C4-2B (cell line): ENCODE measurements around the gene PTPRT.

ENCODE experiments used
- ZFX ChIP-seq: fragments of 450-650 bp; IDR thresholded peaks from 2 replicates; pipeline ENCODE4 v1.6.1; 2017
- TF ChIP-seq, protein P1 (sequence below): fragments of 450-650 bp; conservative IDR thresholded peaks from 2 replicates; pipeline ENCODE4 v1.5.1; 2017; ENCODE audit warnings: mild to moderate bottlenecking

DNA sequence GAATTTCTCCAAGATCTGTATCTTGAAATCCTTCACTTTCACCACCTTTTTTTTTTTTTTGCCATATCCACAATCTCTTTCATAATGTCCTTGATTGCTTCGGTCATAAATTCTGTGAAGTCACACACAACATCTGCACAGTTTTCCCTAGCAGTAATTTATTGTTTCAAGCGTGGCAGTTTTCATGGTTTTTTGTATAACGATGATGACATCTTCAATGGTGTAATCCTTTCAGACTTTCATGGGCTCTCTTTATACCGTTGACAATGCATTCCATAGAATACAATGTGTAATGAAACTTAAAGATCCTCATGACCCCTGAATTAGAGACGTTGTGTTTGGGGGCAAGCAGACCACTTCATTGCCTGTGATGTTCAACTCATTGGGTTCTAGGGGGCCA, 693.1 kb downstream of the PTPRT start:
- TF ChIP-seq, protein P1, sequence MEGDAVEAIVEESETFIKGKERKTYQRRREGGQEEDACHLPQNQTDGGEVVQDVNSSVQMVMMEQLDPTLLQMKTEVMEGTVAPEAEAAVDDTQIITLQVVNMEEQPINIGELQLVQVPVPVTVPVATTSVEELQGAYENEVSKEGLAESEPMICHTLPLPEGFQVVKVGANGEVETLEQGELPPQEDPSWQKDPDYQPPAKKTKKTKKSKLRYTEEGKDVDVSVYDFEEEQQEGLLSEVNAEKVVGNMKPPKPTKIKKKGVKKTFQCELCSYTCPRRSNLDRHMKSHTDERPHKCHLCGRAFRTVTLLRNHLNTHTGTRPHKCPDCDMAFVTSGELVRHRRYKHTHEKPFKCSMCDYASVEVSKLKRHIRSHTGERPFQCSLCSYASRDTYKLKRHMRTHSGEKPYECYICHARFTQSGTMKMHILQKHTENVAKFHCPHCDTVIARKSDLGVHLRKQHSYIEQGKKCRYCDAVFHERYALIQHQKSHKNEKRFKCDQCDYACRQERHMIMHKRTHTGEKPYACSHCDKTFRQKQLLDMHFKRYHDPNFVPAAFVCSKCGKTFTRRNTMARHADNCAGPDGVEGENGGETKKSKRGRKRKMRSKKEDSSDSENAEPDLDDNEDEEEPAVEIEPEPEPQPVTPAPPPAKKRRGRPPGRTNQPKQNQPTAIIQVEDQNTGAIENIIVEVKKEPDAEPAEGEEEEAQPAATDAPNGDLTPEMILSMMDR: no peak
- no peak for TF ChIP-seq ZFX
